Measurements from ENCODE around the gene KRT80.

DNA sequence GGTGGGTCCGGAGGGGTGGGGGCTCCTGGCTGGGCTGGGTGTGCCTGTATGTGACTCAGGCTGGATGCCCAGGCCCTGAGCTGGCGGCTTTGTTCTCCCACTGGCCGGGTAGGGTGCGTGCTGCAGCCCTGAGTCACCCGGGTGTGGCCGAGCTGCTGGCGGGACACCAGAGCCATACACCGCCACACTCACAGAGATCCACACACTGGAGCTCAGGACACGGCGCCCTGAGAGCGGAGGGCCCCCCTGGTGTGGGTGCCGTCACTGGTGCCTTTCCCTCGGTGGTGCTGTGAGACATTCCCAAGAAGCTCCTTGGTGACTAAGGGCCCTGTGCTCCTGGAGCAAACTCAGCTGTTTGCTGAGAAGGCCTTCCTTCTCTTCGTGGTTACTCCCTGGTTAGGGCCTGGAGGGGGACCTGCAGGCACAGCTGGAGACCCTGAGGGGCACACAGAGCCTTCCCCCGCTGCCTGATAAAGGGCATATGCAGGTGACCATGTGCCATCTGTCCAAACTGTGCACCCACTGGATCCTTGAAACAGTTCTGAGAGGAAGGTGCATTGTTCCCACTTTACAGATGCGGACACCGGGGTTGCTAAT lies 44.3 kb downstream of the KRT80 start:
- TF ChIP-seq EZH2 (IDR thresholded peaks at IDR 0.05; ENCODE audit: borderline replicate concordance, low read depth, low read length, severe bottlenecking) (no peak), POLR2AphosphoS5 (IDR thresholded peaks at IDR 0.05; ENCODE audit: insufficient read depth, low read depth, low read length) (peak; percentile 94)
- TF ChIP-seq, protein P1, sequence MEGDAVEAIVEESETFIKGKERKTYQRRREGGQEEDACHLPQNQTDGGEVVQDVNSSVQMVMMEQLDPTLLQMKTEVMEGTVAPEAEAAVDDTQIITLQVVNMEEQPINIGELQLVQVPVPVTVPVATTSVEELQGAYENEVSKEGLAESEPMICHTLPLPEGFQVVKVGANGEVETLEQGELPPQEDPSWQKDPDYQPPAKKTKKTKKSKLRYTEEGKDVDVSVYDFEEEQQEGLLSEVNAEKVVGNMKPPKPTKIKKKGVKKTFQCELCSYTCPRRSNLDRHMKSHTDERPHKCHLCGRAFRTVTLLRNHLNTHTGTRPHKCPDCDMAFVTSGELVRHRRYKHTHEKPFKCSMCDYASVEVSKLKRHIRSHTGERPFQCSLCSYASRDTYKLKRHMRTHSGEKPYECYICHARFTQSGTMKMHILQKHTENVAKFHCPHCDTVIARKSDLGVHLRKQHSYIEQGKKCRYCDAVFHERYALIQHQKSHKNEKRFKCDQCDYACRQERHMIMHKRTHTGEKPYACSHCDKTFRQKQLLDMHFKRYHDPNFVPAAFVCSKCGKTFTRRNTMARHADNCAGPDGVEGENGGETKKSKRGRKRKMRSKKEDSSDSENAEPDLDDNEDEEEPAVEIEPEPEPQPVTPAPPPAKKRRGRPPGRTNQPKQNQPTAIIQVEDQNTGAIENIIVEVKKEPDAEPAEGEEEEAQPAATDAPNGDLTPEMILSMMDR (IDR thresholded peaks at IDR 0.05; ENCODE audit: extremely low read depth in 1 of 2, insufficient read depth in 1 of 2, low read depth in 1 of 2, low read length in 2 of 2): no peak

Measured in endothelial cell of umbilical vein (primary cell).